HG02840 (cell line): ENCODE measurements around the gene AVPI1.
"Not testable (repeated sequence)": the region's sequence is repeated elsewhere in the genome, so short reads cannot be mapped to it uniquely, and the experiment has no call there.

ENCODE experiments used
- ATAC-seq: cut with Tn5 transposase; IDR thresholded peaks from one replicate; pipeline ENCODE4 v1.9.1; 2021; ENCODE audit warnings: mild to moderate bottlenecking, moderate library complexity, moderate number of reproducible peaks; ENCODE audit not compliant: unreplicated experiment, low FRiP score

Gene AVPI1

DNA sequence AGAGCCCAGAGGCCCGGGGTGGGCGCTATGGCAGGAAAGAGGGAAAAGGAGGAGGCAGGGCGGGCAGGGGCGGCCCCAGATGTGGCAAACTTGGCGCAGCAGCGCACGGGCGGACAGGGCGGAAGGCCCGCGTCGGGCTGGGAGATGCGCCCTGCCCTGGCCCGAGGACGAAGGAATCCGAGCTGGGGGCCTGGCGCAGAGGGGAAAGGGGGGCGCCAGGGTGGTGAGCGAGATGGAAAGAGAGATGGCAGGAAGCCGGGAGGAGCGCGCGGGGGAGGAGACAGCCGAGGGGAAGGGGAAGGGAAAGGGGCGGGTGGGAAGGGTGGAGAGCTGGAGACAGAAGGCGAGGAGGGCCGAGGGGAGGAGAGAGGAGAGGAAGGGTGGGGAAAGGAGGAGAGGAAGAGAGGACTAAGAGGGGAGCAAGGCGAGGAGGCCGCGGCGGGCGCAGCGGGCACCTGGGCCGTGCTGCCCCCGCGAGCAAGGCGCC, 26.3 kb upstream of the AVPI1 start, which contains the start of gene MARVELD1:
Gene MARVELD1 (plus strand): TSS at position 392 of the 487 bp plus-strand sequence. CDS start 147 bp downstream, outside the sequence.
- no peak for ATAC-seq

DNA sequence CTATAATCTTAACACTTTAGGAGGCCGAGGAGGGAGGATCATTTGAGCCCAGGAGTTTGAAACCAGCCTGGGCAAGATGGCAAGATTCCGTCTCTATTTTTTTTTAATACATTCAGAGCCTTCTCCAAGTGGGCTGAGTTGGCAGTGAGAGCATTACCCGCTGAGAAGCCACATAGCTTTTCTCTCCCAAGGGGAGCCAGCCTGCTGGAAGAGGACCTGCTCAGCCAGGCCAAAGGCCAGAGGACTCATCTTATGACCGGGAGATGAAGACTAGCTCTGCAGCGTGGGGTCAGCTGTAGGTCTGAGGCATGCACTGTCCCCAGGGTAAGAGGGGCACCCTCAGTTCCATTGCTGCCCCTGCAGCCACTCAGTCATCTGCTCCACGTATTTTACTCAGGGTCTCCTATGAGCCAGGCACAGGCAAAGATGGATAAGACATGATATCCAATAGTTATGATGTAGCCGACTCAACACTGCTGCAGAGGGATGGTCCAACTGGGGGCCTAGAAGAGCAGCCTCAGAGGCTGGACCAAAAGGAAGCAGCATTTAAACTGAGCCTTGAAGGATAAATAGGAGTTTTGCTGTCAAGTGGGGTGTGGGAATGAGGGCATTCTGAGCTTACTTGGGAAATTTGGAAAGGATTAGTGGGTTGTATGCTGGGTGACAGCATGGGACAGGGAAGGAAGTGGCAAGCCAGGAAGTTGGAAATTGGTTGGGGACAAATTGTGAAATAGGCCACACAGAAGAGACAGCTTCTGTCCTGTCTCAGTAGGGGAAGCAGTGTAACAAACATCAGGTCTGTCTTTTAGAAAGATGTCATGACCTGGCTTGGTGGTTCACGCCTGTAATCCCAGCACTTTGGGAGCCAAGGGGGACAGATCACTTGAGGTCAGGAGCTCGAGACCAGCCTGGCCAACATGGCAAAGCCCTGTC, 24.9 kb upstream of the AVPI1 start:
- ATAC-seq = no peak

DNA sequence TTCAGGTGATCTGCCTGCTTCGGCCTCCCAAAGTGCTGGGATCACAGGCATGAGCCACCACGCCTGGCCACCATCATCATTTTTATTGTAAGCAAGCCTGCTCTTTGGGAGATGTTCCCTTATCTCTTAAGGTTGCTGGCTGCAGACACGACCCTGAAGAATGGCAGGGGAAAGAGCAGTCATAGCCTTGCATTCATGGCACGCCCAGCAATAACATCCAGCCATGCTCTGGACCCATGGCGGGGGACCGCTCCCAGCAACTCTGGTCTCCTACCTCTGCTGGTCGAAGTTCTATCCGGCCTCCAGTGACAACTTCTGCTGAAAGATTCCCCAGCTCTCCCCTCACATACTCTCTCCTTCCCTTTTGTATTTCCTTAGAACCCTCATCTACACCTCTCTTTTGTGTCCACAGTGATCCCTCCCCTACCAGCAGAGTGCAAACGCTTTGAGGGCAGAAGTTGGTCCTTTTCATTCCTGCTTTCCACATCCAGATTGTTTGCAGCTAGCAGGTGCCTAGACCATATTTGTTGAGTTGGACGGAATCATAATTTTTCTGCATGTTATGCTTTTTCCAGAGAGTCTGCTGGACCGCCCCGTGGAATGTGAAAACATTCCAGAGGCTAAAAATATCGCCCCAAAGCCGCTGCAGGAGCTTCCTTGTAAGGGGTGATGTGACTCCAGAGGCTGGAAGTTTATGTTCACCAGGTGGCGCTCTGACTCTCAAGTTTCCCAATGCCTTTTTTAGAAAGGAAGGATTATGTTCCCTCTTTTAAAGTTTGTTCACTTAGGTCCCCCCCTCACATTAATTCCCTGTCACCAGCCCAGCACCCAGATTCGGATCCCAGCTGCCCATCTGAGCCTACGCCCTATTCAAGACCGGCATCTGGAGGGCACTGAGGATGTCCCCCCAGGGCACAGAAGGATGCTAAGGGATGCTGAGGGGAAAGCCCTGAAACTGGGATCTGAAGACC, 22.2 kb upstream of the AVPI1 start:
- ATAC-seq = no peak

DNA sequence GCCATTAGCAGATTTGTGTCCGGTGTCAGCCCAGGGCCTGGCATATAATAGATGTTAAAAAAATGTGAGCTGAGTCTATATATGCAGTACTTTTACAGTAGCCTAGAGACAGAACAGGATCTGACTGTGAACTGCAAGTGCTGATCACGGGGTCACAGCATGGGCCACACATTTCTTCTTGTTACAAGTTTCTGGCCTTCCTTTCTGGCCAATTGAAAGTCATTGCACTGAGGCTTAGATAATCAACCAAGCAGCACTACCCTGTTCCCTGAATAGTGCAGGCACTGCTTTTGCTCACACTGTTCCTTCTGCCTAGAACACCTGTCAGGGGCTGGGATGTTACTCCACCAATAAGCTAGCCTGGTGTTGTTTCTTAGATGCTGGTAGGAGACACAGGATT, 21.1 kb upstream of the AVPI1 start:
- ATAC-seq = no peak

DNA sequence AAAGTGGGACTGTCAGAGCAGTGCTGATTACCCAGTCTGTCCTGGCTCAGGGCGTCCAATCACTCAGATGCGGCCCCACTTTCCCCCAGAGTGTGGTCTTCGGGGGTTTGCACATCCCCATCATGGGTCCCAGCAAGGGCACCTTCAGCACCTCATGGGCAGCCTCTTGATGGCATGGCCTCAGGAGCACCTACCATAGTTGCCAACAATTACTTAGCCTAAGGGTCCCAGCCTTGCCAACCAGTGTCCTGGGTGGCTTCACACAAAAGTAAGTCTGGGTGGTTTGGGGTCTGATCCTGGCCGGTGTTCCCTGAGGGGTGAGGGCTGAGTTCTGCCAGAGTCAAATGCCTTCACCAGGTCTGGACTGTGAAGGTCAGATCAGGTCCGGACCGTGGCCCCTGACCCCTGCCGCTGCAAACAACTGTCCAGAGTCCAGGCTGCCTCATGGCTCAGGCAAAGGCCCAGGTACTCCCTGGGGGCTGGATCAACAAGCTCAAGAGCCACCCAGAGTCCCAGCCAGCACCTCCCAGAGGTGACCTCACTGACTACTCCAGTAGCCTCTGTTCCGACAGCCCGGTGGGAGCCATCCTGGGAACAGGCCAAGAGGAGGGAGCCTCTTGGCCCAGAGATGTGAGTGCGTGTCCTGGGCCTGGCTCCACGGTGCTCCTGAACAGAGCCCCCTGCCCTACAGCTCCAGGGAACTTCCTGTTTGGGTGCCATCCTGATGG, 20.3 kb upstream of the AVPI1 start:
- ATAC-seq = no peak

DNA sequence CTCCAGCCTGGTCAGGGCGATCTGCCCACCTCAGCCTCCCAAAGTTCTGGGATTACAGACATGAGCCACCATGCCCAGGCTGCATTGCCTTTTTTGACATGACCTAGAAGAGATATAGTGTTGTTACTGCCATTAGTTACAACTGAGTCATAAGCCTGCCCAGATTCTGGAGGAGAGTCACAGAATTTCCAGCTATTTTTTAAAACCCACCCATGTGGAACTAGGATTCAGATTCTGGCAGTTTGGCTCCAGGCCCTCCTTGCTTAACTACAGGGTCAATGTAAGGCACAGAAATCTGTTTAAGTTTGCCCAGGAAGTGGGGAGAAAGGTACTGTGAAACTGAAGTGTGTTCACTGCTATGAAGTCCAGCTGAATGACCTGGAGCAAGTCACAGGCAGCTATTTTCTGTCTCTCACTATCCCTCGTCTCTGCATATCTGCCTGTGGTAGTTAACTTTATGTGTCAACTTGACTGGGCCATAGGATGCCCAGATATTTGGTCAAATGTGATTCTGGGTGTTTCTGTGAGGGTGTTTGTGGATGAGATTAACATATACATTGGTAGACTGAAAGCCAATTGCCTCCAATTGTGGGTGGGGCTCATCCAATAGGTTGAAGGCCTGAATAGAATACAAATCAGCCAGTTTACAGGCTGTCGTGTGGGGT, 18.1 kb upstream of the AVPI1 start:
- no peak for ATAC-seq

DNA sequence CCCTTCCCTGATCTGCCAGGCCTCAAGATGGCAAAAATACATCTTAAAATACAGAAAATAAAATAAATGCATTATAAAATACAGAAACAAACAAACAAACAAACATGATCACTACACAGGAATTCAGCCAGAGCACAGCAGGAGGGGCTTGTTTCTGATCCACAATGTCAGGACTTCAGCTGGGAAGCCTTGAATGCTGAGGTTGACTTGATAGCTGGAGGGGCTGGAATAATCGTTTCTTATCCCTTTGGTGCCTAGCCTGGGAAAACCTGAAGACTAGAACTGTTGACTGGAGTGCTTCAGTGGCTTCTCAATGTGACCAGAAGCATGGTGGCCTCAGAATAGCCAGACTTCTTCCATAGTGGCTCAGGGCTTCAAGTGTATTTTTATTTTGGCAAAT, 17.3 kb upstream of the AVPI1 start:
- ATAC-seq = no peak

DNA sequence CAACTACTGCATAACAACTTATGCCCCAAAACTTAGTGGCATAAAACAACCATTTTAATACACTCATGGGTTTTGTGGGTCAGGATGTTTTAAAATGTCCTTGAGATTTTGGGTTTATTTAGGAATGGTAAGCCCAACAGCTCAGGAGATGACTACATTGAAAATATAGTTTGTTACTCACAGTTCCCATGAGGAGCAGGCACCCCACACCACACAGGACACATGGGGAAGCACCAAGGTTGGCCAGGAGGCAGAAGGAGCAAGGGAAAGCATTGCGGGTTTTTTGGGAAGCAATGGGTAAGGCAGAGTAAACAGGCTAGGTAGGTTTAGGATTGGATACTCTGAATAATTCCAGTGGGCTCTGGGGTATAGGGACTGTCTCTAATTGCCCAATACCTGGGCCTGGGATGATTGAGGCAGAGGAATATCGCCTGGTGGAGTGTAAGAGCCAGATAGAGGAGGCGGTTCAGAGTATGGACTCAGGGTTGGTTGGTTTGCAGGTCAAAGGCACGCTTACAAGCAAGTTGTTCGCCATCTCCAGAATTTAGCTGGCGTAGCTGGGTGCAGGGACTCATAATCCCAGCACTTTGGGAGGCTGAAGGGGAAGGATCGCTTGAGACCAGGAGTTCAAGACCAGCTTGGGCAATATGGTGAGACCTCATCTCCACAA, 16.5 kb upstream of the AVPI1 start:
- ATAC-seq = no peak

DNA sequence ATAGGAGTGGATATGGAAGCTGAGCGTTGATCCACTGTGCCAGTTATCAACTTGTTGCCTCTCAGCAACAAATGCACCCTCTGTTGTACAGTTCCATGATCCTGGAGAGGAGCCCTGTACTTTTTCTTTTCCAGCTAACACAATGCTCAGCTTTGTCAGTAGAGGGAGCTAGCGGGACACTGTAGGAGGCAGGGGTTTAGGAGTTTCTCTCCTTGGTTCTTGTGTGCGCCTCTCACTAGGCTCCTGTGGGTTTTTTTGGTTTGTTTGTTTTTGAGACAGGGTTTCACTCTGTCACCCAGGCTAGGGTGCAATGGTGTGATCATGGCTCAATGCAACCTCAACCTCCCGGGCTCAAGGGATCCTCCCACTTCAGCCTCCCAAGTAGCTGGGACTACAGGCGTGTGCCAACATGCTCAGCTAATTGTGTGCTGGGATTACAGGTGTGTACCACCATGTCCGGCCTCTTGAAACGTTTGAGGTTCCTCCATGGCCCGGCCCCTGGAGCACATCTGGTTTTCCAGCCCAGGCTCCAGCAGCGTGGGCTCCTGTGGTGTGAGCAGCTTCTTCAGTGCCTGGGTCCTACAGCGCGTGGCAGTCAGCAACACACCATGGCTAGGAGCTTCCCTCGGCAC, 14.5 kb upstream of the AVPI1 start:
- no peak for ATAC-seq

DNA sequence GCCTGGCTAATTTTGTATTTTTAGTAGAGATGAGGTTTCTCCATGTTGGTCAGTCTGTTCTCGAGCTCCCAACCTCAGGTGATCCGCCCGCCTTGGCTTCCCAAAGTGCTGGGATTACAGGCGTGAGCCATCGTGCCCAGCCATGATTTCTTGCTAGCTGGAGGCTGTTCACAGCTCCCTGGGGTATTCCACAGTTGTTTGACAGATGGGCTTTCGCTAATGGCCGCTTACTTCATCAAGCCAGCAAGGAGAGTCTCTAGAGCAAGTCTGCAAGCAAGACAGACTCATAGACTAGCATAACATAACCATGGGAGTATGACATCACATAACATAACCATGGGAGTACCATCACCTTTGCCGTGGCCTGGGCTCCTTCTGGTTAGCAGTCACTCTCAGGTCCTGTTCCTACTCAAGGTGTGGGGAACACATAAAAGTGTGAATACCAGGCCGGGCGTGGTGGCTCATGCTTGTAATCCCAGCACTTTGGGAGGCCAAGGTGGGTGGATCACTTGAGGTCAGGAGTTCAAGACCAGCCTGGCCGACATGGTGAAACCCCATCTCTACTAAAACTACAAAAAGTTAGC, 11.1 kb upstream of the AVPI1 start:
- ATAC-seq = not testable (repeated sequence)

DNA sequence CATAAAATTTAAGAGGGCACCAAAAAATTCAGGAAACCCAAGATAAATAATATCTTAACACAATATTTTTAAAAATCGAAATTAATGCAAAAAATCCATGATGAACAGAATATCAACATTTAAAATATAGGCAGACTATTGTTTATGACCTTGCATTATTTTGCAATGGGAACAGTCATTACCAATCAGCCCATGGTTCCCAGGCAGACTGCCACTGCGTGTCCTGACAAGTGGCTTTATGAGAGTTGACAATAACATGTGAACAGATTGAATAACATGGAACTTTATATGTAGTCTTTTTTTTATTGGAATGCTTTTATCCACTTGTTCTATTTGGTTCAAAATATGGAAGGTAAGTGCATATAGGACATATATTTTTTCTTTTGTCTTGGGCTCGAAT, 3.1 kb upstream of the AVPI1 start:
- ATAC-seq = no peak

DNA sequence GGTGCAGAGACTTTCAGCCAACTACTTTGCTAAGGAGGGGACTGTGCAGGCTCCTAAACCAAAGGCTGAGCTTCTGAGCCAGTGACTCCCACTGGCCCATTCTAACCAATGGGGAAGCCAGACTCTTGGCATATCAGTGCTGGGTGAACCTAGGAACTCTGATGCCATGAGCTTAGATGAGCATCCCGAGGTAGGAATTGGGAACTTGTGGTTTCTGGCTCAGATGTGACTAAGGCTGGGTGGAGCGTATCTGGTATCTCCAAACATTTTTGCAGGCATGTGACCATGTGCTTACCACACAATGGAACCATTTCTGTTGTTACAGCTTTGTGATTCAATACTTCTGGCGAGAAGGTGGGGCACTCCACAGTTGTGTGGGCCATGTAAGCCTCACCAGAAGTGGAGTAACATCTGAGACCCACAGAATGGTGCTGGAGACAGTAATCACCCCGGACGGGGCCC, 2.5 kb upstream of the AVPI1 start:
- no peak for ATAC-seq

DNA sequence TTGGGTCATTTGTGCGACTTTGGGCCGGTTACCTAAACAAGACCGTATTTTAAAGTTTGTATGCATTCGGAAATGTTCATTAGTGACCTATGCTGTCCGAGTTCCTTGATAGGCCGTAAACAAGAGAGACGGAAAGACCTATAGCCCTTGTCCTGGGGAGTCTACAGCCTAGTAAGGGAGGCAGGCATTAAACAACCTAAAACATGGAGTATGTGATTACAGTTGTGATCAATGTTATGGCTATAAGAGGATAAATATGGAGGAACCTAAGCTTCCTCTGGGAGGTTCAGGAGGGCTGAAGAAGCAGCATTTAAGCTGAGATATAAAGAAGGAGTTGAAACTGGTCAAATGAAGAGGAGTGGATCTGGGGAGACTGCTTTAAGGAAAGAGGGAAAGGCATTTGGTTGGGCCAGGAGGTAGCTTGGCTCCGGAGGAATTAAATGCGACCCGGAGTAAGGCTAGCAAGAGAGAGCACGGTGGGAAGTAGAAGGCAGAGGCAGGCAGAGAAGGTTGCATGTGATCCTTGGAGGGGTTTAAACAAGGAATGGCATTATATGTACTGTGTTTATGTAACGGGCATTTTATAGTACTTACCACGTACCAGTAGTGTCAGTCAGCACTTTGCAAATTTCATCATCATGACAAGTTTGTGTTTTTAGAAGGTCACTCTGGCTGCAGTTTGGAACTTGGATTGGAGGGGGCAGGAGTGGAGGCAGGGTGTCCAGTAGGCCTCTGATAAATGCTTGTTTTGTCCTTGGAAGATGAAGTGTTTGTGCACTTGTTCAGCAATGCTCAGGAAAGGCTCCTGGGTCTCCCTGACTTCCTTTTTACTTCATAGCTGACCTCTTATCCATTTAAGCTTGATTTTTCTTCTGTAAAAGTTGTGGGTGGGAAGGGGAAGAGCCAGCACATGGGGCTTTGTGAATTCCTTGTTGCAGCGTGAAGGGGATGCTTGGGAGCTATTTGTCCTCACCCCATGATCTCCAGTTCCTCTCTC, 1.0 kb upstream of the AVPI1 start:
- no peak for ATAC-seq

DNA sequence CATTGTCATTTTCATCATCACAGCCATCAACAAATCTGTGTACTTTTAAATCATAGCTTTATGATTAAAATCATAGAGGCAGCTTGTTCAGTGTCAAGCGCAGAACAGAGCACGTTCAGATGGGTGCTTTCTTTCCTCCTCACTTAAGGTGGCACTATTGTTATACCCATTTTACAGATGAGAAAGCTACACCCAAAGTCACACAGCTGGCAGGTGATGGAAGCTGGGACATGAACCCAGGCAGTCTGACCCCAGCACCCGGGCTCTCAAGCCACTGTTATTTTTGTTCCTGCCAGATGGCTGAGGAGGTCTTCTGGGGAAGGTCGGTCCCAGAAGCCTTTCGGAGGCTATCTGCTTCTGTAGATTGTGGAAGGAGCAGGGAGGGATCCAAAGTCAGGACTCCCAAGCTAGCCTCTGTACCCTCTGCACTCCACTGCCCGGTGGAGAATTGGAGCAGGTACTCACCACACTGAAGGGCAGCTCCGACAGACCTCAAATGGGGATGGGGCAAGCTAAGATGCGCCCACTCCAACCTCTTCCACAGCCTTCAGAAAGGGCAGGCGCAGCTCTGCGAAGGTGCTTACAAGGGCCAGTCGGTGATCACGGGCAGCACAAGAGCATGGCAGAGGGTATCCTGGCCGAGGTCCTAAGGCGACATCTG, 610 bp downstream of the AVPI1 start:
- ATAC-seq = no peak

DNA sequence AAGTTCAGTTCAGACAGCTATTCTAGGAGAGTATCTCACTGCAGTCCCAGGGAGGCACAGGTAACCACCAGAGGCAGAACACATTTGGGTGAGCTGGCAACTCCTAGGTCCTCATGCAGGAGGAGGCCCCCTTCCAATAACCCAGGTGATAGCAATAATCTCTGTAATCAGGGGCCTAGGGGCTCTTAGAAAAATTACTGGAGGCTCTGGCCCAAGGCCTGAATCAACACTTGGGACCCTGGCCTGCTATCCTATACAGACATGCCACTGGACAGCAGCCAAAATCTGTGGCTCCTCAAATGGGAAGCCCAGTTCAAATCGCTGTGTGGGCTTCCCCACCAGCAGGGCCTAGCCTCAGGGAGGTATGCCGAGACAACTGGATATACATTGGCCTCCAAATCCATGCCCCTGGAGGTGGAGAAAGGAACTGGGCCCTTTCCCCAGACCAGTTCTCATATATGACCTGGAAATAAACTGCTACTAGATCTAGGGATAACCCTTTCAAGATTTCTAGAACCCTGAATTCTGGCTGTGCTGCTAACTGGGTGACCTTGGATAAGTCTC, 1.6 kb downstream of the AVPI1 start:
- ATAC-seq = no peak

DNA sequence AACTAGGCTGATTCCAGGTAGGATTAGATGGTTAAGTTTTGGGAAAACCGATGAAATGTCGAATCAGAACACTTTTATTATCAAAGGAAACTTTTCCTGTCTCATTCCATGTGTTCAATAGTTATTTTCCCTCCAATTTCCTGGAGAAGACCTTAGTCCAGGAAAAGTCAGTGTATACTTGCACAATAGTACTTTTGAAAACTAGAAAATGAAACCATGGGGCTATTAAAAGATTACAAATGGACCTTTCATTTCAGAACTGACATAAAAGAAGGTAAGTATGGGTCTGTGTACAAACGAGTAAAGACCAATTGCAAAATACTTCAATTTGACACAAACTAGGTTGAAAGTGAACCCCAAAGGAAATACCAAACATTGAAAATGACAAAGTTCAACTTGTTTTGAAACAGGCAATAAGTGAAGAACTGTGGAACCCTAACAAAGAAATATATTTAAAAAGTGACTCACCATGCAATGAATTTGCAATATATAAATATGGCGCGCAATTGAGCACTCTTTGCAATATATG, 2.1 kb downstream of the AVPI1 start:
- ATAC-seq = no peak
